ENCODE results near the gene SUN2.
A peak's percentile ranks its signal among the peaks of the same experiment; 100 is the strongest.

SUN2 gene

DNA sequence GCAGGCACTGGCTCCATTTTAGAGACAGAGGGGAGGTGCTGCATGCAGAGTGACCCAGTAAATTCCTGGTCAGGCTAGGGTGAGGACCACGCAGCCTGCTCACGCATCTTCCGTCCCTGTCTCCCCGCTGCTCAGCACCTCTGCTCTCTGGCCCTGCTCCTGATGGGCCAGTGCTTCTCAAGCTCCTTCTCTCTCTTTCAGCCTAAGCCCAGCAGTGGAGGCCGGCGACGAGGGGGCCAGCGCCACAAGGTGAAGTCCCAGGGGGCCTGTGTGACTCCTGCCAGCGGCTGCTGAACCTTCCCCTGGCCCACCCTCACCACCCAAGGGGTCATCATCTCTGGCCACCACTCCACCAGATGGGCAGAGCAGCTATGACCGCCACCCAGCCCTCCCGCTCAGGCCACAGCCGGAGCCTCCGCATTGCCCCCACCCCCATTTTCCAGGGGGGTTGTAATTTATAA is 25.4 kb downstream of the SUN2 start:
- peak; percentile 3 for DNase-seq
- H3K9me3 ChIP-seq (replicated peaks; ENCODE audit: insufficient read depth, low read length) = no peaks in the 10 kb centered on the region

DNA sequence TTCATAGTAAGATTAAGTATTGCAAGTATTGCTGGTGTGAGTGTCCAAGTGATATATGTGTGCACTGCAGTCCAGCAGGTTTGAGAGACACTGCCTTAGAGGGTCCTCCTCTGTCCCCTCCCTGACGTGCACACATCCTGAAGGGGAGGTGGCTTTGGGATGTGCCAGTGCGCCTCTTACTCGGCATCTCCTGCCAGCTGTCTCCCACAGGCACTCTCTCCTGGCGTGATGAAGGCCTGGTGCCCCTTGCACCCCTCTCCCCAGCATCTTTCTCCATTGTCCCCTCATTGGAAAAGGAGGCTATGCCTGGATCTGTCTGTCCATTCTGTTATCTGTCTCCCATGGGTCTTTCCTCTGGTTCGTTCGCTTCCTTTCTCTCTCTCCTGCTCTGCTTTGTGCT is 25.9 kb downstream of the SUN2 start:
- Histone ChIP-seq H3K9me3 (replicated peaks; ENCODE audit: insufficient read depth, low read length) (no peaks in the 10 kb centered on the region), H2AFZ (ENCODE audit: low read length) (no peak overlapping the region), H3K4me1 (ENCODE audit: low read length) (no peaks in the 10 kb centered on the region), H4K20me1 (ENCODE audit: insufficient read depth, low read length) (no peaks in the 10 kb centered on the region), H3K4me3 (ENCODE audit: low read length) (no peak overlapping the region), H3K27me3 (replicated peaks; ENCODE audit: insufficient read depth, low read length) (no peaks in the 10 kb centered on the region), H3K9ac (ENCODE audit: low read length) (no peak overlapping the region), H3K27ac (ENCODE audit: low read length) (no peak overlapping the region), H3K36me3 (replicated peaks; ENCODE audit: insufficient read depth, low read length) (peaks cover 11% of the 10 kb centered on the region), H3K9me2 (replicated peaks; ENCODE audit: insufficient read depth, low read length) (no peaks in the 10 kb centered on the region), H3K4me2 (ENCODE audit: low read depth, low read length) (no peak overlapping the region), H3F3A (ENCODE audit: insufficient read depth, low read length) (peaks cover 27% of the 10 kb centered on the region), H3K79me2 (ENCODE audit: low read length) (0 out of 2 replicates have a peak, but pooled peaks cover 17% of the 10 kb centered on the region)
- TF ChIP-seq EZH2phosphoT487 (IDR thresholded peaks at IDR 0.05; ENCODE audit: low read length) = no peak
- no peak for TF ChIP-seq EZH2 (optimal IDR thresholded peaks at IDR 0.05; ENCODE audit: low read depth, low read length)
- TF ChIP-seq, protein P1, sequence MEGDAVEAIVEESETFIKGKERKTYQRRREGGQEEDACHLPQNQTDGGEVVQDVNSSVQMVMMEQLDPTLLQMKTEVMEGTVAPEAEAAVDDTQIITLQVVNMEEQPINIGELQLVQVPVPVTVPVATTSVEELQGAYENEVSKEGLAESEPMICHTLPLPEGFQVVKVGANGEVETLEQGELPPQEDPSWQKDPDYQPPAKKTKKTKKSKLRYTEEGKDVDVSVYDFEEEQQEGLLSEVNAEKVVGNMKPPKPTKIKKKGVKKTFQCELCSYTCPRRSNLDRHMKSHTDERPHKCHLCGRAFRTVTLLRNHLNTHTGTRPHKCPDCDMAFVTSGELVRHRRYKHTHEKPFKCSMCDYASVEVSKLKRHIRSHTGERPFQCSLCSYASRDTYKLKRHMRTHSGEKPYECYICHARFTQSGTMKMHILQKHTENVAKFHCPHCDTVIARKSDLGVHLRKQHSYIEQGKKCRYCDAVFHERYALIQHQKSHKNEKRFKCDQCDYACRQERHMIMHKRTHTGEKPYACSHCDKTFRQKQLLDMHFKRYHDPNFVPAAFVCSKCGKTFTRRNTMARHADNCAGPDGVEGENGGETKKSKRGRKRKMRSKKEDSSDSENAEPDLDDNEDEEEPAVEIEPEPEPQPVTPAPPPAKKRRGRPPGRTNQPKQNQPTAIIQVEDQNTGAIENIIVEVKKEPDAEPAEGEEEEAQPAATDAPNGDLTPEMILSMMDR (IDR thresholded peaks at IDR 0.05; ENCODE audit: low read length) = no peak
- DNase-seq = peak; percentile 4

More for the DNA sequence above, 25.4 kb downstream of the SUN2 start:
- H3K4me3 ChIP-seq (ENCODE audit: low read length) = no peak overlapping the region
- 0 out of 2 replicates have a peak, but pooled peaks cover 2% of the 10 kb centered on the region for H3K4me1 ChIP-seq (ENCODE audit: low read length)
- H3K9me2 ChIP-seq (replicated peaks; ENCODE audit: insufficient read depth, low read length) = no peaks in the 10 kb centered on the region
- H4K20me1 ChIP-seq (ENCODE audit: insufficient read depth, low read length) = no peaks in the 10 kb centered on the region
- TF ChIP-seq EZH2phosphoT487 (IDR thresholded peaks at IDR 0.05; ENCODE audit: low read length) (no peak), EZH2 (optimal IDR thresholded peaks at IDR 0.05; ENCODE audit: low read depth, low read length) (no peak)
- TF ChIP-seq, protein P1 (IDR thresholded peaks at IDR 0.05; ENCODE audit: low read length) = no peak
- H3F3A ChIP-seq (ENCODE audit: insufficient read depth, low read length) = peaks cover 32% of the 10 kb centered on the region
- no peaks in the 10 kb centered on the region for H3K27me3 ChIP-seq (replicated peaks; ENCODE audit: insufficient read depth, low read length)
- peaks cover 10% of the 10 kb centered on the region for H3K36me3 ChIP-seq (replicated peaks; ENCODE audit: insufficient read depth, low read length)
- no peak overlapping the region for H2AFZ ChIP-seq (ENCODE audit: low read length)
- H3K79me2 ChIP-seq (ENCODE audit: low read length) = 0 out of 2 replicates have a peak, but pooled peaks cover 14% of the 10 kb centered on the region
- no peak overlapping the region for H3K4me2 ChIP-seq (ENCODE audit: low read depth, low read length)
- H3K9ac ChIP-seq (ENCODE audit: low read length) = no peak overlapping the region
- H3K27ac ChIP-seq (ENCODE audit: low read length) = no peak overlapping the region

DNA sequence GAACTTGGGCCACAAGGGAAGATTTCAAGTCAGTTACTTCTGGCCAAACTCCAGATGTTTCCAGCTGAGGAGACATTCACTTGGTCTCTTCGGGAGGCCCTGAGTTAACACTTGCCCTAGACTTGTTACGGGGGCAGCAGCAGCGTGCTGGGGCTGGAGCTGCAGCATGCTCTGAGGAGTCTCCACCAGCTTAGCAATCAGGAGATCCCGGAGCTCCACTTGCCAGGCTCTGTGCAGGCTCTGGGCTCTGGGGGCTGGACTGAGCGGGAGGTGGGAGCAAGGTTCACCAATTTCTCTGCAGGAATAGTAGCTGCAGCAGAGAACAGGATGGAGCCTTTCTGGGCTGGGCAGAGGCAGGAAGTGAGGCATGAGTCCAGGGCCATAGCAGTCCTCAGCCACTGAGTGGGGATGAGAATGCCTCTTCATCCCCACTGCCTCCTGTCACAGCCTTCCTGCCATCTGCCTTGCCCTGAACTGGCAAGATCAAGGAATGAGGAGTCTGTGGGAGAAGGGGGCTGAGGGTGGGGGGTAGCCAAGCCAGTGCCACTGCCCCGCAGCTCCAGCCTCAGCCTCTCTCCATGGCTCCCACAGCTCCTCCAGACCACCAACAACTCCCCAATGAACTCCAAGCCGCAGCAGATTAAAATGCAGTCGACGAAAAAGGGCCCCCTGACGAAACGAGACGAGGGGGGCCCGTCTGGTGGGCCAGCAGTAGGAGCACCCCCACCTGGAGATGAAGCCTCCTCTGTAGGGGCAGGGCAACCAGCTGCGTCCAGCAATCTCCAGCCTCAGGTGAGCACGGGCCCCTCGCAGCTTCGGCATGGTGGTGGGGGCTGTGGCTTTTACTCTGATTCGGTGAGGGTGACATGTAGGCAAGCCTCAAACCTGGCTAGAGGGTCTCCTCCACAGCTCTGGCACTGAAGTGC is 26.7 kb downstream of the SUN2 start:
- Histone ChIP-seq H2AFZ (ENCODE audit: low read length) (no peak overlapping the region), H3K27ac (ENCODE audit: low read length) (no peak overlapping the region), H3K79me2 (ENCODE audit: low read length) (0 out of 2 replicates have a peak, but pooled peaks cover 16% of the 10 kb centered on the region), H3K4me2 (ENCODE audit: low read depth, low read length) (no peak overlapping the region), H3K9ac (ENCODE audit: low read length) (no peak overlapping the region), H3K9me3 (replicated peaks; ENCODE audit: insufficient read depth, low read length) (no peaks in the 10 kb centered on the region), H3K36me3 (replicated peaks; ENCODE audit: insufficient read depth, low read length) (peaks cover 11% of the 10 kb centered on the region), H3K4me3 (ENCODE audit: low read length) (no peak overlapping the region), H4K20me1 (ENCODE audit: insufficient read depth, low read length) (no peaks in the 10 kb centered on the region), H3F3A (ENCODE audit: insufficient read depth, low read length) (peaks cover 28% of the 10 kb centered on the region), H3K9me2 (replicated peaks; ENCODE audit: insufficient read depth, low read length) (no peaks in the 10 kb centered on the region), H3K4me1 (ENCODE audit: low read length) (no peaks in the 10 kb centered on the region), H3K27me3 (replicated peaks; ENCODE audit: insufficient read depth, low read length) (no peaks in the 10 kb centered on the region)
- DNase-seq = peak; percentile 4
- TF ChIP-seq EZH2 (optimal IDR thresholded peaks at IDR 0.05; ENCODE audit: low read depth, low read length) (no peak), EZH2phosphoT487 (IDR thresholded peaks at IDR 0.05; ENCODE audit: low read length) (no peak)
- TF ChIP-seq, protein P1 (IDR thresholded peaks at IDR 0.05; ENCODE audit: low read length) = no peak

Data from MM.1S (cell line).